ENCODE data around the gene LYZ. TPM values are rescaled to one million over a fixed set of nuclear protein-coding genes. Genes with fewer than 3 reads are reported as not detected.

The LYZ gene
- total and polyA plus RNA-seq, 2 donors (not counting 3 experiments of a cell fraction or from before 2014, with no cell fraction given): not detected

GRCh38 chr12:69397978-69398377 is 49.8 kb downstream of the LYZ start:
- intact Hi-C loops (cut with micrococcal nuclease) (no loop called here), dilution Hi-C loops (cut with MboI; ENCODE audit: extremely low pct_ligation_motif_present, low sequenced_read_pairs) (loop anchor here (25.0 kb wide), 1 partner anchor 189 kb away; the partner anchor contains the start of gene CCT2)
- TF ChIP-seq JUN (IDR thresholded peaks at IDR 0.05; ENCODE audit: borderline replicate concordance, insufficient read depth, insufficient read length, low read depth) (no peak), EZH2 (IDR thresholded peaks at IDR 0.05; ENCODE audit: borderline replicate concordance, low read depth, low read length, severe bottlenecking) (no peak), POLR2AphosphoS5 (IDR thresholded peaks at IDR 0.05; ENCODE audit: insufficient read depth, low read depth, low read length) (no peak), POLR2A (IDR thresholded peaks at IDR 0.05; ENCODE audit: low read depth, low read length) (no peak), GATA2 (IDR thresholded peaks at IDR 0.05; ENCODE audit: insufficient read depth, insufficient read length, low read depth, low read length) (no peak), CTCF (IDR thresholded peaks at IDR 0.05; ENCODE audit: extremely low read depth in 1 of 2, insufficient read depth in 1 of 2, low read depth in 1 of 2, low read length in 2 of 2) (no peak), MAX (IDR thresholded peaks at IDR 0.05; ENCODE audit: insufficient read depth, insufficient read length) (no peak), FOS (IDR thresholded peaks at IDR 0.05; ENCODE audit: borderline replicate concordance, insufficient read depth, low read length) (no peak), MYC (IDR thresholded peaks at IDR 0.05; ENCODE audit: low read depth, low read length) (no peak)
- H3K9me1 ChIP-seq (replicated peaks; ENCODE audit: control insufficient read depth, extremely low read depth, insufficient read depth, low read length): no peaks in the 10 kb centered on the region
- H3K36me3 ChIP-seq (ENCODE audit: control insufficient read depth in 2 of 2, extremely low read depth in 1 of 2, insufficient read depth in 2 of 2, low read length in 2 of 2): no peaks in the 10 kb centered on the region
- H3K4me3 ChIP-seq (replicated peaks in 1 of 3; ENCODE audit: insufficient read depth in 1 of 3, low read depth in 1 of 3, low read length in 3 of 3): no peak overlapping the region
- H4K20me1 ChIP-seq (replicated peaks; ENCODE audit: control insufficient read depth, extremely low read depth, insufficient read depth, low read length): no peaks in the 10 kb centered on the region
- peaks cover 2% of the 10 kb centered on the region for H3K9me3 ChIP-seq (replicated peaks; ENCODE audit: control insufficient read depth, insufficient read depth, low read length)
- H2AFZ ChIP-seq (ENCODE audit: low read depth, low read length): no peak overlapping the region
- H3K27ac ChIP-seq (ENCODE audit: insufficient read depth, low read depth, low read length): no peak overlapping the region
- POLR2A ChIA-PET: no interaction called here
- no peak for FAIRE-seq
- CTCF ChIA-PET: no interaction called here
- H3K9ac ChIP-seq (replicated peaks; ENCODE audit: extremely low read depth, insufficient read depth, low read length): no peak overlapping the region
- DNase-seq (ENCODE audit: low read depth, low spot score): no peak
- no TSS peak for BruUV-seq (replicated peaks)
- no peaks in the 10 kb centered on the region for H3K4me1 ChIP-seq (ENCODE audit: control insufficient read depth, extremely low read depth, insufficient read depth, low read length)
- H3K27me3 ChIP-seq (ENCODE audit: control insufficient read depth in 2 of 2, insufficient read depth in 2 of 2, low read length in 2 of 2): no peaks in the 10 kb centered on the region
- no peaks in the 10 kb centered on the region for H3K79me2 ChIP-seq (ENCODE audit: control insufficient read depth, insufficient read depth, low read length)
- H3K4me2 ChIP-seq (ENCODE audit: insufficient read depth, low read length): no peak overlapping the region
